GM23248 (cell line): ENCODE data around the gene TYROBP.

Experiments
- EZH2 ChIP-seq: fragments of 200-600 bp; sonication (generic); IDR thresholded peaks from 2 replicates; pipeline ENCODE4 v1.6.1; 2018; ENCODE audit warnings: antibody characterized with exemption, mild to moderate bottlenecking; ENCODE audit not compliant: insufficient read depth, poor library complexity, severe bottlenecking
- EZH2phosphoT487 ChIP-seq: fragments of 200-600 bp; sonication (generic); IDR thresholded peaks from 2 replicates; pipeline ENCODE4 v1.6.1; 2018; ENCODE audit warnings: antibody characterized with exemption, moderate library complexity, mild to moderate bottlenecking, low read depth; ENCODE audit not compliant: insufficient read depth

- TF ChIP-seq EZH2 (no peak), EZH2phosphoT487 (no peak)
These were observed 28.3 kb downstream of the TYROBP start for GRCh38 chr19:35879770-35880317.
